PC-9 (cell line): ENCODE measurements around the gene CERKL. TPM values are rescaled to one million over a fixed set of nuclear protein-coding genes. Genes with fewer than 3 reads are reported as not detected.

Experiments
- BruUV-seq: library from RNA; stranded (reverse); fragments of 400-500 nt; replicated peaks from 2 replicates; lab custom pipeline; 2021; lab: Mats Ljungman, UMichigan
- CTCF ChIA-PET: fragments of 300-600 bp; sonication (Branson Sonifier 250); formaldehyde crosslinking; loops from one replicate; lab custom pipeline; 2022; ENCODE audit warnings: antibody characterized with exemption; lab: Charles Lee
- POLR2A ChIA-PET: fragments of 300-600 bp; sonication (Branson Sonifier 250); formaldehyde crosslinking; loops from one replicate; lab custom pipeline; 2022; ENCODE audit warnings: antibody characterized with exemption; ENCODE audit not compliant: unreplicated experiment; lab: Charles Lee
- DNase-seq, 2 experiments: peaks; one replicate each; pipeline versions ENCODE4 v3.0.0 to v3.0.0-alpha.2; 2015 to 2022; ENCODE audit warnings: mixed read lengths in 1 of 2
- H2AFZ ChIP-seq: fragments of 200-600 bp; sonication (generic); 2 replicates; pipeline ENCODE4 v1.8.1; 2017; ENCODE audit warnings: antibody characterized with exemption
- H3F3A ChIP-seq: fragments of 200-600 bp; sonication (generic); 2 replicates; pipeline ENCODE4 v1.8.1; 2017; ENCODE audit warnings: antibody characterized with exemption, mild to moderate bottlenecking, low read depth; ENCODE audit not compliant: insufficient read depth
- H3K27ac ChIP-seq: fragments of 200-600 bp; sonication (generic); 2 replicates; pipeline ENCODE4 v1.6.1; 2016; ENCODE audit warnings: mixed run types
- H3K27me3 ChIP-seq: fragments of 200-600 bp; sonication (generic); 2 replicates; pipeline ENCODE4 v1.6.1; 2016; ENCODE audit warnings: low read depth, mixed run types; ENCODE audit not compliant: insufficient read depth
- H3K36me3 ChIP-seq: fragments of 200-600 bp; sonication (generic); 2 replicates; pipeline ENCODE4 v1.6.1; 2016; ENCODE audit warnings: low read depth, mixed run types
- H3K4me1 ChIP-seq: fragments of 200-600 bp; sonication (generic); replicated peaks from 2 replicates; pipeline ENCODE4 v1.6.1; 2016; ENCODE audit warnings: mixed run types; ENCODE audit not compliant: insufficient read depth
- H3K4me2 ChIP-seq: fragments of 200-600 bp; sonication (generic); 2 replicates; pipeline ENCODE4 v1.6.1; 2017; ENCODE audit warnings: mixed run types
- H3K4me3 ChIP-seq: fragments of 200-600 bp; sonication (generic); 2 replicates; pipeline ENCODE4 v1.6.1; 2016; ENCODE audit warnings: mixed run types
- H3K79me2 ChIP-seq: fragments of 200-600 bp; sonication (generic); 2 replicates; pipeline ENCODE4 v1.6.1; 2017; ENCODE audit warnings: low read depth, mixed run types
- H3K9me2 ChIP-seq: fragments of 200-600 bp; sonication (generic); 2 replicates; pipeline ENCODE4 v1.8.1; 2017; ENCODE audit warnings: mild to moderate bottlenecking; ENCODE audit not compliant: insufficient read depth
- H3K9me3 ChIP-seq: fragments of 200-600 bp; sonication (generic); 2 replicates; pipeline ENCODE4 v1.8.1; 2016; ENCODE audit warnings: low read depth; ENCODE audit not compliant: insufficient read depth
- H4K20me1 ChIP-seq: fragments of 200-600 bp; sonication (generic); 2 replicates; pipeline ENCODE4 v1.8.1; 2017; ENCODE audit not compliant: insufficient read depth
- EZH2 ChIP-seq: fragments of 200-600 bp; sonication (generic); IDR thresholded peaks from 2 replicates; pipeline ENCODE4 v1.8.0; 2017; ENCODE audit warnings: antibody characterized with exemption, low read depth
- intact Hi-C: fragments of 100-400 bp; cut with micrococcal nuclease; formaldehyde crosslinking; loops from one replicate; pipeline ENCODE4 v1.10.0; 2022; ENCODE audit not compliant: unreplicated experiment
- total RNA-seq: library from RNA; stranded (reverse); gene quantifications from 2 replicates; pipeline ENCODE4 v1.2.3, GENCODE V29; 2021
- TF ChIP-seq, protein P1 (sequence below): fragments of 200-600 bp; sonication (generic); conservative IDR thresholded peaks from 2 replicates; pipeline ENCODE4 v1.6.1; 2017; ENCODE audit warnings: mixed run types, antibody characterized with exemption, mild to moderate bottlenecking, moderate library complexity

CERKL gene
- total RNA-seq, 1 experiment from 2014 or later = 1.6 TPM

GRCh38 chr2:181667234-181667633, 10.3 kb upstream of the CERKL start:
- Histone ChIP-seq H2AFZ (no peak overlapping the region), H3K79me2 (no peaks in the 10 kb centered on the region), H3K4me2 (no peak overlapping the region), H4K20me1 (no peaks in the 10 kb centered on the region), H3K36me3 (no peaks in the 10 kb centered on the region), H3K4me1 (no peaks in the 10 kb centered on the region), H3K9me3 (no peaks in the 10 kb centered on the region), H3K4me3 (no peak overlapping the region), H3K27me3 (no peaks in the 10 kb centered on the region; the same call in 1 of the 2 replicates), H3F3A (no peaks in the 10 kb centered on the region), H3K27ac (no peak overlapping the region), H3K9me2 (no peaks in the 10 kb centered on the region)
- ChIA-PET CTCF (no interaction called here), POLR2A (no interaction called here)
- no TSS peak for BruUV-seq
- TF ChIP-seq, protein P1, sequence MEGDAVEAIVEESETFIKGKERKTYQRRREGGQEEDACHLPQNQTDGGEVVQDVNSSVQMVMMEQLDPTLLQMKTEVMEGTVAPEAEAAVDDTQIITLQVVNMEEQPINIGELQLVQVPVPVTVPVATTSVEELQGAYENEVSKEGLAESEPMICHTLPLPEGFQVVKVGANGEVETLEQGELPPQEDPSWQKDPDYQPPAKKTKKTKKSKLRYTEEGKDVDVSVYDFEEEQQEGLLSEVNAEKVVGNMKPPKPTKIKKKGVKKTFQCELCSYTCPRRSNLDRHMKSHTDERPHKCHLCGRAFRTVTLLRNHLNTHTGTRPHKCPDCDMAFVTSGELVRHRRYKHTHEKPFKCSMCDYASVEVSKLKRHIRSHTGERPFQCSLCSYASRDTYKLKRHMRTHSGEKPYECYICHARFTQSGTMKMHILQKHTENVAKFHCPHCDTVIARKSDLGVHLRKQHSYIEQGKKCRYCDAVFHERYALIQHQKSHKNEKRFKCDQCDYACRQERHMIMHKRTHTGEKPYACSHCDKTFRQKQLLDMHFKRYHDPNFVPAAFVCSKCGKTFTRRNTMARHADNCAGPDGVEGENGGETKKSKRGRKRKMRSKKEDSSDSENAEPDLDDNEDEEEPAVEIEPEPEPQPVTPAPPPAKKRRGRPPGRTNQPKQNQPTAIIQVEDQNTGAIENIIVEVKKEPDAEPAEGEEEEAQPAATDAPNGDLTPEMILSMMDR = no peak
- TF ChIP-seq EZH2 = no peak
- no peak for DNase-seq
- intact Hi-C loops = no loop called here

DNA sequence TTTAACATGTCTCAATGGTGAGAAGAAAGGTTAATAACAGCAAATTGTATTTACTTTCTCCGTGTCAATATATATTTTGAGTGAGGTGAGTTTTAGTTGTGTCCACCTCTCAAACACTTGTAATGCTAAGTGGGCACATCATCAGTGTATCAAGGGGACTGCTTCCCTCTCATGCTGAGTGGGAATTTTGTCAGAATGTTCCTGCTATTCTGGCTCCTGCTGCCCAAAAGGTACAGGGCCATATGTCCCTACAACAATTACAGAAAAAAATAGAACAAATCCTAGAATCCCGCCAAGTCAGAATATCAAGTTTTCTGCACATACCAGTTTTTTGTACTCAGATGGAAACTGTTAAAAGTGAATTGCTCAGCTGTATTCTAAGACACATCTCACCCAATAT, 5.4 kb upstream of the CERKL start:
- DNase-seq = no peak
- H3K36me3 ChIP-seq = no peaks in the 10 kb centered on the region
- no peak overlapping the region for H3K4me3 ChIP-seq
- no peaks in the 10 kb centered on the region for H3K9me3 ChIP-seq
- no peaks in the 10 kb centered on the region for H3K4me1 ChIP-seq
- H2AFZ ChIP-seq = no peak overlapping the region
- no peak overlapping the region for H3K4me2 ChIP-seq
- ChIA-PET POLR2A (no interaction called here), CTCF (no interaction called here)
- H3K79me2 ChIP-seq = no peaks in the 10 kb centered on the region
- H3K27me3 ChIP-seq = no peaks in the 10 kb centered on the region; the same call in 1 of the 2 replicates
- intact Hi-C loops = no loop called here
- H4K20me1 ChIP-seq = no peaks in the 10 kb centered on the region
- H3K9me2 ChIP-seq = no peaks in the 10 kb centered on the region
- TF ChIP-seq, protein P1 = no peak
- no peak for TF ChIP-seq EZH2
- no peak overlapping the region for H3K27ac ChIP-seq
- no TSS peak for BruUV-seq
- H3F3A ChIP-seq = no peaks in the 10 kb centered on the region

DNA sequence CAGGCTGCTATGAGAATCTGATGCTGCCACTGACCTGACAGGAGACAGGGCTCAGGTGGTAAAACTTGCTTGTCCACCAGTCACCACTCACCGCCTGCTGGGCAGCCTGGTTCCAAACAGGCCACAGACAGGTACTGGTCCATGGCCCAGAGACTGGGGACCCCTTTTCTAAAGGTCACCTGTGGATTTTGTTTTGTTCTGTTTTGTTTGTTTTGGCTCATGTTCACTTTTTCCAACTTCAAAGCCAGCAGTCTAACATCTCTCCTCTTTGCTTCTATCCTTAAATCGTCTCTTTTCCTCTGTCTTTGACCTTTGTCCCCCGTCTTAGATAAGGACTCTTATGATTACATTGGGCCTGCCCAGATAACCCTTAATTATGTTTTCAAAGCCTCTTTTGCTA, 3.3 kb upstream of the CERKL start:
- Histone ChIP-seq H3F3A (no peaks in the 10 kb centered on the region), H3K4me2 (no peak overlapping the region), H3K4me1 (0 out of 2 replicates have a peak, but pooled peaks cover 6% of the 10 kb centered on the region), H3K4me3 (no peak overlapping the region), H3K27me3 (no peaks in the 10 kb centered on the region), H3K36me3 (no peaks in the 10 kb centered on the region), H3K79me2 (no peaks in the 10 kb centered on the region), H4K20me1 (no peaks in the 10 kb centered on the region), H3K27ac (no peak overlapping the region), H3K9me3 (no peaks in the 10 kb centered on the region), H3K9me2 (no peaks in the 10 kb centered on the region), H2AFZ (no peak overlapping the region)
- POLR2A ChIA-PET = no interaction called here
- intact Hi-C loops = no loop called here
- CTCF ChIA-PET = no interaction called here
- no peak for DNase-seq
- TF ChIP-seq, protein P1 = no peak
- TF ChIP-seq EZH2 = no peak
- no TSS peak for BruUV-seq
